Heart right ventricle (tissue), 16 donors: Measurements from ENCODE around the gene PRCP. TPM values are rescaled to one million over a fixed set of nuclear protein-coding genes. Genes with fewer than 3 reads are reported as not detected.

Experiments
- ATAC-seq, 8 donors: fragments of 200-7000 bp; cut with Tn5 transposase; one replicate each; pipeline ENCODE4 v1.9.1; 2020; ENCODE audit warnings: mild to moderate bottlenecking in 8 of 8, moderate library complexity in 8 of 8, moderate number of reproducible peaks in 1 of 8
- DNase-seq, 2 donors: peaks; one replicate each; pipeline ENCODE4 v3.0.0-alpha.2; 2020
- H3K27ac ChIP-seq, 10 donors: fragments of 200-600 bp; sonication (generic) in 2 of 10; one replicate each; pipeline versions ENCODE4 v1.5.0 to v1.8.0; 2020 to 2022; ENCODE audit warnings: mild to moderate bottlenecking in 3 of 10
- H3K27me3 ChIP-seq, 7 donors: fragments of 200-600 bp; one replicate each; pipeline ENCODE4 v1.8.0; 2021 to 2022; ENCODE audit warnings: mild to moderate bottlenecking in 2 of 7
- H3K36me3 ChIP-seq, 9 donors: fragments of 200-600 bp; sonication (generic) in 1 of 9; one replicate each; pipeline versions ENCODE4 v1.5.0 to v1.8.0; 2020 to 2022; ENCODE audit warnings: mild to moderate bottlenecking in 2 of 9
- H3K4me1 ChIP-seq, 9 donors: fragments of 200-600 bp; sonication (generic) in 1 of 9; one replicate each; pipeline versions ENCODE4 v1.5.0 to v1.8.0; 2020 to 2022; ENCODE audit warnings: mild to moderate bottlenecking in 4 of 9
- H3K4me3 ChIP-seq, 10 donors: fragments of 200-600 bp; sonication (generic) in 2 of 10; one replicate each; pipeline versions ENCODE4 v1.5.0 to v1.8.0; 2020 to 2022; ENCODE audit warnings: mild to moderate bottlenecking in 7 of 10, moderate library complexity in 2 of 10
- H3K9me3 ChIP-seq, 11 donors: fragments of 200-600 bp in 10 of 11; sonication (generic) in 2 of 11; one replicate each; pipeline versions ENCODE4 v1.5.0 to v1.8.0; 2013 to 2022; ENCODE audit warnings: mild to moderate bottlenecking in 2 of 11, control low read depth in 1 of 11, moderate library complexity in 1 of 11
- WGBS, 2 donors: extraction: QIAGEN DNeasy Blood & Tissue Kit; methylation state at CpG; one replicate each; pipeline ENCODE4 v1.1.7; 2013; ENCODE audit warnings: inconsistent platforms in 1 of 2; 5-methylcytosine and 5-hydroxymethylcytosine counted together
- intact Hi-C, 10 donors: fragments of 100-400 bp; cut with DNase I; formaldehyde crosslinking; loops; one replicate each; pipeline versions ENCODE4 v1.11.1 to v1.14.2; 2022
- polyA plus RNA-seq, 2 donors: library from polyadenylated mRNA; stranded (reverse); fragments of 200-250 nt; gene quantifications; one replicate each; pipeline ENCODE4 v1.2.3, GENCODE V29; 2013
- total RNA-seq, 10 donors: library from RNA; stranded (reverse); fragmentation: NEBNext Ultra II Directional in 3 of 10; extraction: Animal tissue kit (Norgen Biotek cat#: 25700) in 3 of 10; gene quantifications; one replicate each; pipeline versions ENCODE4 v1.2.1 to v1.2.4, GENCODE V29; 2021 to 2023
- TF ChIP-seq, protein P1 (sequence below), 9 donors: fragments of 200-600 bp; sonication (generic) in 2 of 9; IDR thresholded peaks; one replicate each; pipeline versions ENCODE4 v1.5.0 to v1.8.0; 2021 to 2022; ENCODE audit warnings: antibody characterized with exemption in 9 of 9, mild to moderate bottlenecking in 5 of 9, moderate library complexity in 1 of 9
- donor health status: Arrhythmogenic right ventricular cardiomyopathy.
- donor health status: ischemic (EF 13 %, LVEDD 7.1; RV severe dilation, severe dysfunction).
- donor health status: healthy with polysubstance abuse.
- donor health status: DM: no; HTN: yes; CAD: no.
- donor health status: DM: no; HTN: no; CAD: no.
- donor health status: ischemic (EF 25% LVEDD 6.9; RV normal size, moderate dysfunction).
- donor health status: ischemic (EF 25% LVEDD 5.7; RV mildly dilated, moderate dysfunction).
- donor health status: healthy.
- donor health status: DM: yes; HTN: yes; CAD: no.
- donor health status: Ischemic cardiomyopathy.
- donor health status: ischemic (EF 35%, LVEDD 5.7; RV mildly dilated, moderate dysfunction).
- donor health status: nonischemic (EF 11% LVEDD 7.7; RV severe dilation, severe dysfunction).
- donor health status: DM: yes; HTN: yes; CAD: no.
- donor health status: PGD.
- donor health status: ischemic (EF 29% LVEDD 5.4; RV normal size, mild dysfunction).
- donor health status: nonischemic (EF 23%, LVEDD 6.1; RV moderate dilation, normal function).

The PRCP gene
- total and polyA plus RNA-seq, 12 donors = 18.0 to 89.8 (median 40.8) TPM

DNA sequence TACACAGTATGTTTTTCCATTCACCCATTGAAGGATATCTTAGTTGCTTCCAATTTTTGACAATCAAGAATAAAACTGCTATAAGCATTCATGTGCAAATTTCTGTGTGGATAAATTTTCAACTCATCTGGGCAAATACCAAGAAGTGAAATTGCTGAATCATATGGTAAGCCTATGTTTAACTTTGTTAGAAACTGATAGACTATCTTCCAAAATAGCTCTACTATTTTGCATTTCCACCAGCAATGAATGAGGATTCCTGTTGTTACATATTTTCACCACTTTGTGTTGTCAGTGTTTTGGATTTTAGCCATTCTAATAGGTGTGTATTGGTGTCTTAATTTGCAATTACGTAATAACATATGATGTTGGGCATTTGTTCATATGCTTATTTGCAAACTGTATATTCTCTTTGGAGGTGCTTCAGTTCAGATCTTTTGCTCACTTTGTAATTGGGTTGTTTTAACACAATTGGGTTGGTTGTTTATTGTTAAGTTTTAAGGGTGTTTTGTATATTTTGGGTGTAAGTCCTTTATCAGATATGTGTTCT is 117.3 kb downstream of the PRCP start:
- no peaks in the 10 kb centered on the region for H3K4me1 ChIP-seq
- ATAC-seq = no peak
- peaks cover 0 to 6% (median 0%) of the 10 kb centered on the region in 11 donors for H3K9me3 ChIP-seq
- 87 to 89% methylated on average over 1 of the region's 1 CpG for WGBS, 2 donors
- no peaks in the 10 kb centered on the region for H3K27me3 ChIP-seq
- H3K36me3 ChIP-seq = no peaks in the 10 kb centered on the region
- DNase-seq = no peak
- intact Hi-C loops = loop anchor here in 1 of 10 donors (10.0 kb wide), 1 partner anchor 58 kb away; no protein-coding TSS in a partner anchor
- no peak overlapping the region for H3K4me3 ChIP-seq
- TF ChIP-seq, protein P1, sequence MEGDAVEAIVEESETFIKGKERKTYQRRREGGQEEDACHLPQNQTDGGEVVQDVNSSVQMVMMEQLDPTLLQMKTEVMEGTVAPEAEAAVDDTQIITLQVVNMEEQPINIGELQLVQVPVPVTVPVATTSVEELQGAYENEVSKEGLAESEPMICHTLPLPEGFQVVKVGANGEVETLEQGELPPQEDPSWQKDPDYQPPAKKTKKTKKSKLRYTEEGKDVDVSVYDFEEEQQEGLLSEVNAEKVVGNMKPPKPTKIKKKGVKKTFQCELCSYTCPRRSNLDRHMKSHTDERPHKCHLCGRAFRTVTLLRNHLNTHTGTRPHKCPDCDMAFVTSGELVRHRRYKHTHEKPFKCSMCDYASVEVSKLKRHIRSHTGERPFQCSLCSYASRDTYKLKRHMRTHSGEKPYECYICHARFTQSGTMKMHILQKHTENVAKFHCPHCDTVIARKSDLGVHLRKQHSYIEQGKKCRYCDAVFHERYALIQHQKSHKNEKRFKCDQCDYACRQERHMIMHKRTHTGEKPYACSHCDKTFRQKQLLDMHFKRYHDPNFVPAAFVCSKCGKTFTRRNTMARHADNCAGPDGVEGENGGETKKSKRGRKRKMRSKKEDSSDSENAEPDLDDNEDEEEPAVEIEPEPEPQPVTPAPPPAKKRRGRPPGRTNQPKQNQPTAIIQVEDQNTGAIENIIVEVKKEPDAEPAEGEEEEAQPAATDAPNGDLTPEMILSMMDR (IDR thresholded peaks at IDR 0.05) = no peak
- no peak overlapping the region for H3K27ac ChIP-seq

DNA sequence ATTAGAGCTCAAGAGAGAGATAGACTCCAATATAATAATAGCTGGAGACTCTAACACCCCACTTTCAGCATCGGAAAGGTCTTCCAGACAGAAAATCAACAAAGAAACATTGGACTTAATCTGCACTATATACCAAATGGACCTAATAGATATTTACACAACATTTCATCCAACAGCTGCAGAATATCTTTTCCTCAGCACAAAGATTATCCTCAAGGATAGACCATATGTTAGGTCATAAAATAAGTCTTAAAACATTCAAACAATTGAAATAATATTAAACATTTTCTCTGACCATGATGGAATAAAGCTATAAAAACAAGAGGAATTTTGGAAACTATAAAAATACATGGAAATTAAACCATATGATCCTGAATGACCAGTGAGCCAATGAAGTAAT is 121.5 kb downstream of the PRCP start:
- ATAC-seq (no peak), DNase-seq (no peak)
- peaks cover 0 to 40% (median 9%) of the 10 kb centered on the region in 11 donors for H3K9me3 ChIP-seq
- 88 to 94% methylated on average over 1 of the region's 1 CpG for WGBS, 2 donors
- H3K4me3 ChIP-seq = no peak overlapping the region
- no peaks in the 10 kb centered on the region for H3K27me3 ChIP-seq
- H3K27ac ChIP-seq = no peak overlapping the region
- no peaks in the 10 kb centered on the region for H3K4me1 ChIP-seq
- TF ChIP-seq, protein P1 (IDR thresholded peaks at IDR 0.05) = no peak
- H3K36me3 ChIP-seq = no peaks in the 10 kb centered on the region
- intact Hi-C loops = no loop called here

DNA sequence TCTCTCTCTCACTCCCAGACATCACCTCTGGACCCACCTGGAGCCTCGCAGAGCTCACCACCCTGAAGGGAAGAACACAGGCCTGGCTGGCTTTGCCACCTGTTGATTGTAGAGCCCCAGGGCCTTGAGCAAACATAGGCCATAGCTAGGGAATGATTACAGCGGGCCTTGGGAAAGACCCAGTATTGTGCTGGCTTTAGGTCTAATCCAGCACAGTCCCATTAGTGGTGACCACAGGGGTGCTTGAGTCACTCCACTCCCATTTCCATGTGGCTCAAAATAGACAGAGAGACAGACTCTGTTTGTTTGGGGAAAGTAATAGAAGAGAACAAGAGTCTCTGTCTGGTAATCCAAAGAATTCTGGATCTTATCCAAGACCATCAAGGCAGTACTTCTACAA is 123.9 kb downstream of the PRCP start:
- H3K27me3 ChIP-seq = no peaks in the 10 kb centered on the region
- H3K9me3 ChIP-seq = peaks cover 0 to 40% (median 9%) of the 10 kb centered on the region in 11 donors
- 83 to 86% methylated on average over 2 of the region's 2 CpGs for WGBS, 2 donors
- no peak overlapping the region for H3K4me3 ChIP-seq
- TF ChIP-seq, protein P1 (IDR thresholded peaks at IDR 0.05) = no peak
- no peaks in the 10 kb centered on the region for H3K36me3 ChIP-seq
- DNase-seq = no peak
- H3K27ac ChIP-seq = no peak overlapping the region
- intact Hi-C loops = no loop called here
- no peak for ATAC-seq
- no peaks in the 10 kb centered on the region for H3K4me1 ChIP-seq

DNA sequence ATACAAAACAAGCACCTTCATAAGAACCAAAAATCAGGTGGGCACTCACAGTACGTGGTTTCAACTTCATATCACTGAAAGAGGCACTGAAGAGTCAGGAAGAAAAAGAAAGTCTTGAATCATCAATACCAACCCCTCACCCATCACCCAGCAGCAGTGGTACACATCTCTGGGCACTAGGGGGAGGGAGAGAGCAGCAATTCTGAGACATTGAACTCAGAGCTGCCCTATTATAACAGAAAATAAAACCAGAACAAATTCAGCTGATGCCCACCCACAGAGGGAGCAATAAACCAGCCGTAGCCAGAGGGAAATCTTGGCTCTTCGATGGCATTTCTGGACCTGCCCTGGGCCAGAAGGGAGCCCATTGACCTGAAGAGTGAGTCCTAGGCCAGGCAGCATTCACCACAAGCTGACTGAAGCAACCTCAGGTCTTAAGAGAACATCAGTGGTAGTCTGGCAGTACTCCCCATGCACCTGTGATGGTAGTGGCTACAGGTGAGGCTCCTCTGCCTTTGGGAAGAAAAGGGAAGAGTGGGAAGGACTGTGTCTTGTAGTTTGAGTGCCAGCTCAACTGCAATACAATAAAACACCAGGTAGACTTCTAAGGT is 124.4 kb downstream of the PRCP start:
- Histone ChIP-seq H3K27me3 (no peaks in the 10 kb centered on the region), H3K4me3 (no peak overlapping the region), H3K9me3 (peaks cover 0 to 40% (median 9%) of the 10 kb centered on the region in 11 donors), H3K27ac (no peak overlapping the region), H3K4me1 (no peaks in the 10 kb centered on the region), H3K36me3 (no peaks in the 10 kb centered on the region)
- TF ChIP-seq, protein P1 (IDR thresholded peaks at IDR 0.05) = peak in 7 of 9 donors; percentile 24 to 63 (median 29)
- 35 to 44% methylated on average over 3 of the region's 3 CpGs for WGBS, 2 donors
- intact Hi-C loops = no loop called here
- ATAC-seq = no peak
- DNase-seq = no peak
